Astrocyte of the cerebellum (primary cell): Measurements from ENCODE around the gene CLEC4D.
"Not testable (repeated sequence)": the region's sequence is repeated elsewhere in the genome, so short reads cannot be mapped to it uniquely, and the experiment has no call there.

ENCODE experiments used
- DNase-seq: peaks from one replicate; pipeline ENCODE4 v3.0.0-alpha.2; 2011; ENCODE audit warnings: low read depth
- H3K4me3 ChIP-seq: 2 replicates; pipeline ENCODE4 v1.5.1; 2011; ENCODE audit warnings: mild to moderate bottlenecking, low read depth, low read length, moderate library complexity
- CTCF ChIP-seq: IDR thresholded peaks from 2 replicates; pipeline ENCODE4 v1.5.1; 2012; ENCODE audit warnings: low read length, low read depth, moderate library complexity, mild to moderate bottlenecking; ENCODE audit errors: missing control alignments
- in situ Hi-C: cut with HindIII; loops from 2 replicates; pipeline ENCODE4 v1.10.0; 2017; ENCODE audit warnings: low sequenced_read_pairs

The CLEC4D gene

DNA sequence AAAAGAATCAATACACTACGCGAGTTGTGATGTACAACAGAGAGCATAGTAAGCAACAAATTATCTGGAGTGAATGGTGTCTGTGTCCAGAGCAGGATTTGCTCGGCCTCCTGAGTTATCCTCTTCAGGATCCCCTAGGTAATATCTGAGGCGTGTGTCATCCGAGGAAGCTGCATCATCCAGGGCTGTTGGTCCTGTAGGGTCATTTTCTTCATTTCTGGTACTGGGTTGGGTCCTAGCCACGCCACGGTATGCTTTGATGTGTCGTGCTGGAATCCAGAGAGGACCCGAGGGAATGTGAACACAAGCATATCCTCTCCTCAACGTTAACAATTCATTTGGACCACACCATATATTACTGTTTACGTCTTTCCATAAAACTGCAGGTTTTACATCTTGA, 46.4 kb downstream of the CLEC4D start:
- no peak for DNase-seq
- TF ChIP-seq CTCF: no peak
- in situ Hi-C loops: no loop called here
- H3K4me3 ChIP-seq: no peak overlapping the region

GRCh38 chr12:8561011-8561410, 47.7 kb downstream of the CLEC4D start:
- no peak overlapping the region for H3K4me3 ChIP-seq
- no peak for DNase-seq
- in situ Hi-C loops: no loop called here
- TF ChIP-seq CTCF: no peak

DNA sequence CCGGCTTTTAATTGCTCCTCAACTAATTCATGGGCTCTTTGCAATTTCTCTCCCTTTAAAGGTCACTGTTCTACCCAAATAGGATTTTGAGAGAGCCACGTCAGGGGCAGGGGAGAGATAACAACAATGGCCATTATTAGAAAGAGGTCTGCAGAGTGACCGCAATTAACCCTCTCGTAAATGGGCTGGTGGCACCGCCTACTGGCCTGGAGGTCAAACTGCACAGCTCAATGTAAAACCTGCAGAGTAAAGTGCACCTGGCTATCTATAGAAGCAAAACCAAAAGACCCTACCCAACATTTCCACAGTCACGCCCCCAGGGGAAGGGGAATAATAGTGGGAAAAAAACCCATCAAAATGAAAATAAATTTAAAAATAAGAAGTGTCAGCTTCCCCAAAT, 49.0 kb downstream of the CLEC4D start:
- DNase-seq: no peak
- TF ChIP-seq CTCF: no peak
- in situ Hi-C loops: no loop called here

DNA sequence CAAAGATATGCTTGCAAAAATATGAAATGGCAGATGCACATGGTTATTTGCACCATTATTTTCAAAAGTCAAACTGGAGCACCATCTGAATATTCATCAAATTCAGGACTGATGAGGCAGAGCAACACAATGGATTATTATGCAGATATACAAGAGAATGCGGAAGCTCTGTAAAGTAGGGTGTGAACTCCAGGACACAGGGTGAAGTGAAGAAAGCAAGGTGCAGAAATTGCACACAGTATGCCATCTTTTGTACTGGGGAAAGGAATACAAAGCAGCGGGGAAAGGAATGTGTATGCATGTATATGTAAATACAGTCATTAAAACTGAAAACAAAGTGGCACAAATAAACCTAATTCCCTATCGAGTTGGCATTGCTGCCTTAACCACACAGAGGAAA, 50.1 kb downstream of the CLEC4D start:
- no peak overlapping the region for H3K4me3 ChIP-seq
- no peak for TF ChIP-seq CTCF

More for the DNA sequence above, 49.0 kb downstream of the CLEC4D start:
- no peak overlapping the region for H3K4me3 ChIP-seq

GRCh38 chr12:8564656-8565055, 51.4 kb downstream of the CLEC4D start:
- no peak for DNase-seq
- in situ Hi-C loops: no loop called here
- H3K4me3 ChIP-seq: no peak overlapping the region
- no peak for TF ChIP-seq CTCF

More for the DNA sequence above, 50.1 kb downstream of the CLEC4D start:
- no peak for DNase-seq
- in situ Hi-C loops: no loop called here

GRCh38 chr12:8566052-8566451, 52.7 kb downstream of the CLEC4D start:
- DNase-seq, H3K4me3 ChIP-seq, in situ Hi-C loops: not testable (repeated sequence)

GRCh38 chr12:8566525-8566924, 53.2 kb downstream of the CLEC4D start:
- TF ChIP-seq CTCF: no peak
- no peak overlapping the region for H3K4me3 ChIP-seq

More at GRCh38 chr12:8566525-8566924, 53.2 kb downstream of the CLEC4D start:
- DNase-seq: no peak
- in situ Hi-C loops: no loop called here
